HG02678 (cell line): ENCODE measurements around the gene GIMAP7.

Source experiments
- ATAC-seq: cut with Tn5 transposase; IDR thresholded peaks from one replicate; pipeline ENCODE4 v1.9.1; 2021; ENCODE audit warnings: mild to moderate bottlenecking, moderate library complexity; ENCODE audit not compliant: unreplicated experiment

GIMAP7 gene

GRCh38 chr7:150569245-150569955, 54.7 kb downstream of the GIMAP7 start:
- no peak for ATAC-seq
